Endodermal cell (in vitro differentiated cells): ENCODE measurements around the gene ZNF710. TPM values are rescaled to one million over a fixed set of nuclear protein-coding genes. Genes with fewer than 3 reads are reported as not detected.

ENCODE experiments used
- DNase-seq: peaks from one replicate; pipeline ENCODE4 v3.0.0-alpha.2; 2017
- H3K27ac ChIP-seq: 2 replicates; pipeline ENCODE4 v1.5.1; 2013; ENCODE audit warnings: mild to moderate bottlenecking, low read depth, low read length, moderate library complexity
- H3K27me3 ChIP-seq: 2 replicates; pipeline ENCODE4 v1.6.1; 2013; ENCODE audit warnings: mild to moderate bottlenecking, low read length, moderate library complexity; ENCODE audit not compliant: insufficient read depth, control insufficient read depth, poor library complexity, severe bottlenecking
- H3K36me3 ChIP-seq: 2 replicates; pipeline ENCODE4 v1.7.0; 2013; ENCODE audit warnings: mild to moderate bottlenecking, low read length, moderate library complexity; ENCODE audit not compliant: control insufficient read depth, insufficient read depth
- H3K4me1 ChIP-seq: one replicate; pipeline ENCODE4 v1.7.0; 2013; ENCODE audit warnings: low read length; ENCODE audit not compliant: control insufficient read depth, insufficient read depth
- H3K4me3 ChIP-seq: 2 replicates; pipeline ENCODE4 v1.5.1; 2013; ENCODE audit warnings: mild to moderate bottlenecking, low read length, moderate library complexity
- H3K9ac ChIP-seq: 2 replicates; pipeline ENCODE4 v1.6.1; 2013; ENCODE audit warnings: mild to moderate bottlenecking, low read length, moderate library complexity; ENCODE audit not compliant: poor library complexity, severe bottlenecking; ENCODE audit errors: extremely low read depth
- H3K9me3 ChIP-seq: 2 replicates; pipeline ENCODE4 v1.6.1; 2013; ENCODE audit warnings: mild to moderate bottlenecking, low read length, moderate library complexity; ENCODE audit not compliant: control insufficient read depth
- H3K27ac Mint-ChIP-seq: 2 replicates; pipeline ENCODE4 v1.8.0; 2020; ENCODE audit warnings: mixed read lengths
- H3K27me3 Mint-ChIP-seq: 2 replicates; pipeline ENCODE4 v1.8.0; 2021; ENCODE audit warnings: mild to moderate bottlenecking, mixed read lengths; ENCODE audit not compliant: insufficient read depth
- H3K36me3 Mint-ChIP-seq: 2 replicates; pipeline ENCODE4 v1.8.0; 2020; ENCODE audit warnings: low read depth, mixed read lengths
- H3K4me1 Mint-ChIP-seq: 2 replicates; pipeline ENCODE4 v1.8.0; 2020; ENCODE audit warnings: mixed read lengths
- H3K4me3 Mint-ChIP-seq: 2 replicates; pipeline ENCODE4 v1.8.0; 2020; ENCODE audit warnings: mild to moderate bottlenecking, moderate library complexity, mixed read lengths
- H3K9me3 Mint-ChIP-seq: 2 replicates; pipeline ENCODE4 v1.8.0; 2020; ENCODE audit warnings: mild to moderate bottlenecking, mixed read lengths
- CTCF ChIP-seq: fragments of 200-600 bp; sonication (generic); conservative IDR thresholded peaks from 2 replicates; pipeline ENCODE4 v1.5.0; 2021; ENCODE audit warnings: antibody characterized with exemption, mild to moderate bottlenecking
- WGBS, 2 experiments: methylation state at CpG; one replicate each; pipeline versions ENCODE4 v1.1.5 to v1.1.7; 2013; ENCODE audit warnings: missing lambda C conversion rate in 2 of 2, mixed read lengths in 1 of 2; ENCODE audit not compliant: insufficient coverage in 1 of 2, insufficient read length in 1 of 2; 5-methylcytosine and 5-hydroxymethylcytosine counted together
- total RNA-seq, 2 donors: library from RNA; stranded (reverse); fragmentation: NEBNext Ultra II Directional in 1 of 2; extraction: Animal tissue kit (Norgen Biotek cat#: 25700) in 1 of 2; gene quantifications; 2 replicates in 1 of 2; 3 replicates in 1 of 2; pipeline ENCODE4 v1.2.1, GENCODE V29; 2021

Gene ZNF710
- total RNA-seq, 2 donors from 2014 or later: 31.8 to 39.1 TPM

GRCh38 chr15:90003736-90004135, 2.6 kb downstream of the ZNF710 start:
- 92 to 98% methylated on average over 6 to 7 of the region's 7 CpGs for WGBS, 2 experiments
- no peaks in the 10 kb centered on the region for H3K9me3 Mint-ChIP-seq
- H3K4me3 Mint-ChIP-seq: peak overlapping the region; percentile 87
- no peak for TF ChIP-seq CTCF
- Histone ChIP-seq H3K4me1 (peaks cover 30% of the 10 kb centered on the region), H3K4me3 (peak overlapping the region; percentile 84), H3K27ac (no peak overlapping the region), H3K27me3 (no peaks in the 10 kb centered on the region), H3K9ac (no peak overlapping the region), H3K36me3 (no peaks in the 10 kb centered on the region), H3K9me3 (no peaks in the 10 kb centered on the region)
- no peak overlapping the region for H3K27ac Mint-ChIP-seq
- H3K36me3 Mint-ChIP-seq: peaks cover 4% of the 10 kb centered on the region
- DNase-seq: no peak
- H3K27me3 Mint-ChIP-seq: no peaks in the 10 kb centered on the region
- H3K4me1 Mint-ChIP-seq: peaks cover 39% of the 10 kb centered on the region

- Histone ChIP-seq H3K27me3 (no peaks in the 10 kb centered on the region), H3K27ac (no peak overlapping the region), H3K9me3 (no peaks in the 10 kb centered on the region), H3K4me1 (peaks cover 25% of the 10 kb centered on the region), H3K4me3 (peak overlapping the region; percentile 84), H3K9ac (no peak overlapping the region), H3K36me3 (peaks cover 3% of the 10 kb centered on the region)
- H3K4me3 Mint-ChIP-seq: no peak overlapping the region
- H3K27me3 Mint-ChIP-seq: no peaks in the 10 kb centered on the region
- TF ChIP-seq CTCF: no peak
- H3K9me3 Mint-ChIP-seq: no peaks in the 10 kb centered on the region
- peaks cover 34% of the 10 kb centered on the region for H3K4me1 Mint-ChIP-seq
- peaks cover 8% of the 10 kb centered on the region for H3K36me3 Mint-ChIP-seq
- DNase-seq: peak; percentile 61
- no peak overlapping the region for H3K27ac Mint-ChIP-seq
- WGBS, 2 experiments: 71% methylated on average over 5 of the region's 5 CpGs; no CpG with 5 or more reads in 1 of the 2 experiments
Measured at GRCh38 chr15:90004252-90004651, 3.1 kb downstream of the ZNF710 start.

GRCh38 chr15:90004671-90005070, 3.5 kb downstream of the ZNF710 start:
- TF ChIP-seq CTCF: no peak

More at GRCh38 chr15:90004671-90005070, 3.5 kb downstream of the ZNF710 start:
- no peaks in the 10 kb centered on the region for H3K27me3 ChIP-seq
- Mint-ChIP-seq H3K4me3 (no peak overlapping the region), H3K4me1 (peaks cover 34% of the 10 kb centered on the region), H3K27ac (no peak overlapping the region), H3K9me3 (no peaks in the 10 kb centered on the region), H3K36me3 (peaks cover 12% of the 10 kb centered on the region), H3K27me3 (no peaks in the 10 kb centered on the region)
- H3K27ac ChIP-seq: no peak overlapping the region
- WGBS, 2 experiments: 85 to 87% methylated on average over 7 to 8 of the region's 8 CpGs
- peaks cover 24% of the 10 kb centered on the region for H3K4me1 ChIP-seq
- H3K36me3 ChIP-seq: peaks cover 3% of the 10 kb centered on the region
- no peak overlapping the region for H3K9ac ChIP-seq
- no peak for DNase-seq
- peak overlapping the region; percentile 84 for H3K4me3 ChIP-seq
- H3K9me3 ChIP-seq: no peaks in the 10 kb centered on the region
